Fibroblast of mammary gland (primary cell): ENCODE measurements around the gene KYNU.
"Not testable (repeated sequence)": the region's sequence is repeated elsewhere in the genome, so short reads cannot be mapped to it uniquely, and the experiment has no call there.

Experiments used
- DNase-seq: peaks from one replicate; pipeline ENCODE4 v3.0.0-alpha.2; 2010; ENCODE audit warnings: low read depth
- H3K4me3 ChIP-seq: 2 replicates; pipeline ENCODE4 v1.5.1; 2011; ENCODE audit warnings: low read depth, mild to moderate bottlenecking, low read length, moderate library complexity; ENCODE audit not compliant: control insufficient read depth
- TF ChIP-seq, protein P1 (sequence below): conservative IDR thresholded peaks from 2 replicates; pipeline ENCODE4 v1.5.1; 2011; ENCODE audit warnings: low read depth, low read length, inconsistent platforms; ENCODE audit not compliant: control insufficient read depth, insufficient read depth

KYNU gene

DNA sequence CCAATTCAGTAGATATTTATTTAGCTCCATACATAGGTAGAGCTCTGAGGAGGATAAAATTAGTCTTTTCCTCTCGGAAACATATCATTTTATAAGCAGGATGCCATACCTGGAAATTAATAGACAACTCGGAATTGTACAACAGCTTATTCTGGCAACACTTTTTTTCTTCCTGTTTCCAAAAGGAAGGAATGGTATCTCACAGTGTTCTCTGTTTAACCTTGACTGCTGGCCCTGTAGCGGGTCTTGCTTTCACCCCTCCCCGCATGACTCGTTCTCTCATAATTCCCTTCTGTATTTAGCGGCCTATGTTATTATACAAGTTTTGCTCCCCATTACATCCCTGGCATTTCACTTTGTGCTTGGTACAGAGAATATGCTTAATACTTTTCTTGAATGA, 2.5 kb upstream of the KYNU start:
- H3K4me3 ChIP-seq, result no peak overlapping the region
- TF ChIP-seq, protein P1, sequence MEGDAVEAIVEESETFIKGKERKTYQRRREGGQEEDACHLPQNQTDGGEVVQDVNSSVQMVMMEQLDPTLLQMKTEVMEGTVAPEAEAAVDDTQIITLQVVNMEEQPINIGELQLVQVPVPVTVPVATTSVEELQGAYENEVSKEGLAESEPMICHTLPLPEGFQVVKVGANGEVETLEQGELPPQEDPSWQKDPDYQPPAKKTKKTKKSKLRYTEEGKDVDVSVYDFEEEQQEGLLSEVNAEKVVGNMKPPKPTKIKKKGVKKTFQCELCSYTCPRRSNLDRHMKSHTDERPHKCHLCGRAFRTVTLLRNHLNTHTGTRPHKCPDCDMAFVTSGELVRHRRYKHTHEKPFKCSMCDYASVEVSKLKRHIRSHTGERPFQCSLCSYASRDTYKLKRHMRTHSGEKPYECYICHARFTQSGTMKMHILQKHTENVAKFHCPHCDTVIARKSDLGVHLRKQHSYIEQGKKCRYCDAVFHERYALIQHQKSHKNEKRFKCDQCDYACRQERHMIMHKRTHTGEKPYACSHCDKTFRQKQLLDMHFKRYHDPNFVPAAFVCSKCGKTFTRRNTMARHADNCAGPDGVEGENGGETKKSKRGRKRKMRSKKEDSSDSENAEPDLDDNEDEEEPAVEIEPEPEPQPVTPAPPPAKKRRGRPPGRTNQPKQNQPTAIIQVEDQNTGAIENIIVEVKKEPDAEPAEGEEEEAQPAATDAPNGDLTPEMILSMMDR, result no peak
- DNase-seq, result peak; percentile 26

DNA sequence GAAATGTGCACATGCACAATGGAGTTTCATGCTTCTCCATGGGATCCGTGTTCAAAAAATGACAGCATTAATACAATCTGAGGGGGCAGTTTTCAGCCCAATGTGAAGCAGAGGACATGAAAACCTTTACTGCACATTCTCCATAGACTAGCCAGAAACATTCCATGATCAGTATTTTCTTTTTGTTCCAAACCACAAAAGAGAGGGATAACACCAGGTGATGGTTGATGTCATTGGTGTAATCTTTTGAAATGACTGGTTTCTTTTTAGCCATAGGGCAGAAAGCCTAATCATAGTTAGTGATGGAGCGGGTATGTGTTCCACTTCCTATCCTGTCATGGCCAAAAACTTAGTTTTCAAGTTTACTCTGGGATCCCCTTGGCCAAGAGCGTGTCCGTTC, 1.8 kb upstream of the KYNU start:
- no peak overlapping the region for H3K4me3 ChIP-seq
- DNase-seq, result peak; percentile 55
- TF ChIP-seq, protein P1, result no peak

DNA sequence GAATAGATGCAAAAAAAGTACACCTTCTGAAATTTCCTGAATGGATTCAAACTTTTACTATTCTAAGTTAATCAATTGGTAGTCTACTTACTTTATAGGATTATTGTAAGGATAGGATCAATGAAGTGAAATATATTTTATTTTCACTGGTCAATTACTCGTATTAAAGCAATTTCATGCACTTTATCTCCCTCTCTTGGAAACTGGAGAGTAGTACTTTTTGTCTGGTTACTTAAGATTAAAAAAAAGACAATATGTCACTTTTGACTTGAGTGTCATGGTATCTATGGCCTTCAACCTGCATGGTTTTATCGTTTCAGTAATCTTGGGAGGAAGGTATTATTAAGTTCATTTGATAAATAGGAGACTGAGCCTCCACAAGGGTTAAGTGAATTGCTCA, 1.0 kb upstream of the KYNU start:
- DNase-seq, result peak; percentile 47
- no peak overlapping the region for H3K4me3 ChIP-seq
- TF ChIP-seq, protein P1, result peak; percentile 19

DNA sequence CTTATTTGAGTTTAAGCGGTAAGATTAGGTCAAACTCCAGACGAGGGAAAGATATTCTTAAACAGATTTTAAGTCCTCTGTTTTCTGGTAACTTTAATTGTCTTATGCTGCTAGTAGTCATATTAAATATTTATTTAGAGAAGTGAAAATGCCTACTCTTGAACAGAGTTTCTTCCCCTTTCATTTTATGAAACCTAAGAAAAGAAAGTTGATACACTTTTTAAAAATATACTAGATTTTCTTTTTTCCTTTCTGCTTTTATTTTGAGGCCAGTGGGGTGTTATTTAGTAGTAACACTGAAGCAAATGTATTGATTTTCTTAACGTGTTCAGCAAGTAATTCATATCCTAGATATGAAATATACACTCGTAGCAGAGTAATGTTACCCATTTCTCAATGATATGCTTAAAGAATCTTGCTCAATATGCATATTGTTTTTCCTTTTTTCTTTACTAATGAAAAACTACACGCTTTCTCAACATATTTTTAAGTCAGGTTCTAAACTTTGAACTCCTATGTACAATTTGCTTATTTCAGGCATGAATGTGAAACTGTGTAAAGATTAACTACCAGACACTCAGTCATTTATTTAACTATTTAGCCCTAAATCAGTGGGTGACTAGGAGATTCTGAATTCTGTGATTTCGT, 691 bp downstream of the KYNU start:
- no peak for DNase-seq
- no peak overlapping the region for H3K4me3 ChIP-seq
- TF ChIP-seq, protein P1, result no peak

DNA sequence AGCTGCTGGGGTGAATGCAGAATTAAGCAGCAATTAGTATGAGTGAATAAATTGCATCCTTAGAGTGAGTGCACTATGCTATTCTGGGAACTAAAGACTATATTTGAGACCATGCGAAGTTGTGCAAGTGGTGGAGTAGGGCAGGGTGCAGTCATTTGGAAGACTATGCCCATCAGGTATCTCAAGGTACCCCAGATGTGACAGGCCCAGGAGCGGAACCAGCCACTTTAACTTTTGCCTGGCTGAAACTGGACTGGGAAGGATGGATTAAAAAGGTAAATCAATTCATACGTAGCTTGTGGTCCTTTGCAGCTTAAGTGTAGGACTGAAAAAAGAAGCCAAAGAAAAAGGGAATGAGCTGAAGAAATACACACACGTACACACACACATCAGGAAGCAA, 1.7 kb downstream of the KYNU start:
- no peak overlapping the region for H3K4me3 ChIP-seq
- no peak for DNase-seq
- TF ChIP-seq, protein P1, result no peak

DNA sequence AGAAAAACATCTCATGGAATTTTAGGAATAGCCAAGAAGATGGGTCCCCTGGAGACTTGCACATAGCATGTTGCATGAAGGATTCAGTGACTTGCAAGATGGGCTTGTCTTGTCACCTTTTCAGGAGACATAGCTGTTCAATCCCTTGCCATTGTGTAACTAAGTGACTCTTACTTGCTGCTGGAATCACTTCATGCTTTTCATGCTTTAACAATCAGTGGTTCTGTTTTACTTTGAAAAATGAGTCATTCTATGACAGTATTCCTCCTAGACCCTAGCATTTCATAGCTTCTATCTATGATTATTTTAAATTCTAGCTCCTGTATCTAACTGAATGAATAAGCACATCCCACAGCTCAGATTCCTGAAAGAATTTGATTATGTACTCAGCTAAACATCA, 2.8 kb downstream of the KYNU start:
- TF ChIP-seq, protein P1, result no peak
- H3K4me3 ChIP-seq, result no peak overlapping the region
- DNase-seq, result peak; percentile 85

DNA sequence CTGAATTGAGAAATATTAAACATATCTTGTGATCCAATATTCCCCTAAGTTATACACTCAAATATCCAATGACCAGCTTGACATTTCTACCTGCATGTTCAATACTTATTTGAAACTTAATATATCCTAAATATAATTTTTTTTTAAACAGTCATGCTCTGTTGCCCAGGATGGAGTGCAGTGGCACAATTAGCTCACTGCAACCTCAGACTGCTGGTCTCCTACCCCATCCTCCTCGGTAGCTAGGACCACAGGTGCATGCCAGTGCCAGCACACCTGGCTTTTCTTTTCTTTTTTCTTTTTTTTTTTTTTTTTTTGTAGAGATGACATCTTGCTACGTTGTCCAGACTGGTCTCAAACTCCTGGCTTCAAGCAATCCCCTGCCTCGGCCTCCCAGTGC, 4.2 kb downstream of the KYNU start:
- H3K4me3 ChIP-seq, result no peak overlapping the region
- TF ChIP-seq, protein P1, result no peak
- DNase-seq, result no peak

DNA sequence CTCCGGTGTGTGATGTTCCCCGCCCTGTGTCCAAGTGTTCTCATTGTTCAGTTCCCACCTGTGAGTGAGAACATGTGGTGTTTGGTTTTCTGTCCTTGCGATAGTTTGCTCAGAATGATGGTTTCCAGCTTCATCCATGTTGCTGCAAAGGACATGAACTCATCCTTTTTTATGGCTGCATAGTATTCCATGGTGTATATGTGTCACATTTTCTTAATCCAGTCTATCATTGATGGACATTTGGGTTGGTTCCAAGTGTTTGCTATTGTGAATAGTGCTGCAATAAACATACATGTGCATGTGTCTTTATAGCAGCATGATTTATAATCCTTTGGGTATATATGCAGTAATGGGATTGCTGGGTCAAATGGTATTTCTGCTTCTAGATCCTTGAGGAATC, 5.0 kb downstream of the KYNU start:
- H3K4me3 ChIP-seq, DNase-seq: not testable (repeated sequence)
